HCT116 (cell line): ENCODE data around the gene MVK. TPM values are rescaled to one million over a fixed set of nuclear protein-coding genes. Genes with fewer than 3 reads are reported as not detected.

Experiments
- ATAC-seq: fragments of 200-7000 bp; cut with Tn5 transposase; 2 replicates; pipeline ENCODE4 v1.9.1; 2020; ENCODE audit warnings: mild to moderate bottlenecking, moderate library complexity
- BruUV-seq: library from RNA; stranded (reverse); fragments of 400-500 nt; replicated peaks from 2 replicates; lab custom pipeline; 2021; lab: Mats Ljungman, UMichigan
- CTCF ChIA-PET: fragments of 300-600 bp; sonication (Branson Sonifier 250); formaldehyde crosslinking; loops from one replicate; lab custom pipeline; 2021; ENCODE audit warnings: antibody characterized with exemption; lab: Charles Lee
- POLR2A ChIA-PET: fragments of 300-600, 350-600 bp; sonication (Branson Sonifier 250); formaldehyde crosslinking; loops from one replicate; lab custom pipeline; 2021; ENCODE audit warnings: antibody characterized with exemption; lab: Charles Lee
- RAD21 ChIA-PET, 2 experiments: fragments of 300-600 bp; sonication (Branson Sonifier 250); formaldehyde crosslinking; loops; one replicate each; lab custom pipeline; 2023; ENCODE audit warnings: low total read pairs in 2 of 2; ENCODE audit not compliant: uncharacterized antibody in 2 of 2, unreplicated experiment in 2 of 2, low non-redundant PET in 1 of 2; lab: Charles Lee
- DNase-seq: peaks from one replicate; pipeline ENCODE4 v3.0.0-alpha.2; 2010; ENCODE audit warnings: low read depth, low spot score
- H2AFZ ChIP-seq: fragments of 200-600 bp; shearing (Covaris generic), sonication (generic); 2 replicates; pipeline ENCODE4 v1.6.1; 2017; ENCODE audit warnings: low read depth, mixed run types, mixed read lengths, antibody characterized with exemption, low read length; ENCODE audit not compliant: poor library complexity, severe bottlenecking
- H3K27ac ChIP-seq: 2 replicates; pipeline ENCODE4 v1.5.1; 2012; ENCODE audit warnings: low read depth, low read length
- H3K27me3 ChIP-seq: fragments of 200-600 bp; sonication (generic); 2 replicates; pipeline ENCODE4 v1.6.1; 2016; ENCODE audit warnings: mixed run types, low read length, mixed read lengths; ENCODE audit not compliant: insufficient read depth
- H3K36me3 ChIP-seq, 2 experiments: fragments of 200-500 bp in 1 of 2; fragments of 200-600 bp in 1 of 2; sonication (Bioruptor generic) in 1 of 2; sonication (generic) in 1 of 2; 2 replicates each; pipeline versions ENCODE4 v1.5.1 to v1.6.1; 2014 to 2016; ENCODE audit warnings: low read length in 2 of 2, inconsistent platforms in 1 of 2, mixed read lengths in 1 of 2, mixed run types in 1 of 2; ENCODE audit not compliant: insufficient read depth in 2 of 2, control insufficient read depth in 1 of 2
- H3K4me1 ChIP-seq, 2 experiments: fragments of 200-600 bp in 1 of 2; sonication (generic) in 1 of 2; 2 replicates each; pipeline versions ENCODE4 v1.5.1 to v1.6.1; 2012 to 2017; ENCODE audit warnings: low read length in 2 of 2, inconsistent platforms in 1 of 2, mild to moderate bottlenecking in 1 of 2, mixed read lengths in 1 of 2, mixed run types in 1 of 2, moderate library complexity in 1 of 2; ENCODE audit not compliant: insufficient read depth in 2 of 2, control insufficient read depth in 1 of 2
- H3K4me2 ChIP-seq: fragments of 200-600 bp; sonication (generic); 2 replicates; pipeline ENCODE4 v1.6.1; 2017; ENCODE audit warnings: mixed run types, low read length, mixed read lengths
- H3K4me3 ChIP-seq, 2 experiments: fragments of 200-600 bp in 1 of 2; sonication (generic) in 1 of 2; replicated peaks in 1 of 2; 2 replicates each; pipeline ENCODE4 v1.5.1; 2011 to 2016; ENCODE audit warnings: low read length in 2 of 2, control low read depth in 1 of 2, low read depth in 1 of 2, mild to moderate bottlenecking in 1 of 2, mixed read lengths in 1 of 2, mixed run types in 1 of 2
- H3K79me2 ChIP-seq: fragments of 200-600 bp; sonication (generic); 2 replicates; pipeline ENCODE4 v1.6.1; 2017; ENCODE audit warnings: mild to moderate bottlenecking, mixed run types, low read length, moderate library complexity, mixed read lengths; ENCODE audit not compliant: insufficient read depth
- H3K9ac ChIP-seq: fragments of 200-600 bp; sonication (generic); 2 replicates; pipeline ENCODE4 v1.6.1; 2016; ENCODE audit warnings: low read length, mixed read lengths
- H3K9me2 ChIP-seq: fragments of 200-600 bp; sonication (generic), shearing (Covaris generic); 2 replicates; pipeline ENCODE4 v1.6.1; 2017; ENCODE audit warnings: mixed run types, mild to moderate bottlenecking, moderate library complexity; ENCODE audit not compliant: insufficient read depth
- H3K9me3 ChIP-seq, 2 experiments: fragments of 200-500 bp in 1 of 2; fragments of 200-600 bp in 1 of 2; sonication (Bioruptor generic) in 1 of 2; sonication (generic) in 1 of 2; 2 replicates each; pipeline ENCODE4 v1.6.1; 2014 to 2017; ENCODE audit warnings: low read length in 2 of 2, mixed read lengths in 2 of 2, inconsistent platforms in 1 of 2, low read depth in 1 of 2, mild to moderate bottlenecking in 1 of 2, mixed run types in 1 of 2, moderate library complexity in 1 of 2; ENCODE audit not compliant: control insufficient read depth in 1 of 2, insufficient read depth in 1 of 2
- H4K20me1 ChIP-seq: fragments of 200-600 bp; sonication (generic), shearing (Covaris generic); 2 replicates; pipeline ENCODE4 v1.6.1; 2017; ENCODE audit warnings: mixed run types, mild to moderate bottlenecking, moderate library complexity; ENCODE audit not compliant: insufficient read depth
- CBX3 ChIP-seq: IDR thresholded peaks from 2 replicates; pipeline ENCODE4 v1.6.1; 2012; ENCODE audit warnings: low read depth
- CEBPB ChIP-seq: IDR thresholded peaks from 2 replicates; pipeline ENCODE4 v1.6.1; 2012; ENCODE audit warnings: low read depth
- EZH2 ChIP-seq: fragments of 200-600 bp; sonication (generic); IDR thresholded peaks from 2 replicates; pipeline ENCODE4 v1.6.1; 2017; ENCODE audit warnings: antibody characterized with exemption, mixed run types
- POLR2AphosphoS5 ChIP-seq: IDR thresholded peaks from 2 replicates; pipeline ENCODE4 v1.6.1; 2011; ENCODE audit warnings: mild to moderate bottlenecking, low read depth, low read length, moderate library complexity
- REST ChIP-seq: IDR thresholded peaks from 2 replicates; pipeline ENCODE4 v1.6.1; 2012; ENCODE audit warnings: low read depth
- SP1 ChIP-seq: IDR thresholded peaks from 2 replicates; pipeline ENCODE4 v1.6.1; 2012; ENCODE audit warnings: low read depth
- ZFX ChIP-seq: fragments of 450-650 bp; IDR thresholded peaks from 2 replicates; pipeline ENCODE4 v1.6.1; 2017
- intact Hi-C: fragments of 100-400 bp; cut with micrococcal nuclease; formaldehyde crosslinking; loops from 2 replicates; pipeline ENCODE4 v1.10.0; 2022
- total RNA-seq: library from RNA; stranded (reverse); gene quantifications from one replicate; pipeline ENCODE4 v1.2.1, GENCODE V29; 2021; ENCODE audit not compliant: unreplicated experiment
- TF ChIP-seq, protein P1 (sequence below): IDR thresholded peaks from 2 replicates; pipeline ENCODE4 v1.6.1; 2011; ENCODE audit warnings: mild to moderate bottlenecking, low read length, moderate library complexity; ENCODE audit not compliant: insufficient replicate concordance; ENCODE audit errors: extremely low read depth

Gene MVK
- total RNA-seq, 1 experiment from 2014 or later = 17.3 TPM

- H2AFZ ChIP-seq = no peak overlapping the region
- no peaks in the 10 kb centered on the region for H3K9me2 ChIP-seq
- H3K9me3 ChIP-seq = no peaks in the 10 kb centered on the region
- intact Hi-C loops = no loop called here
- POLR2A ChIA-PET = no interaction called here
- no peak overlapping the region for H3K9ac ChIP-seq
- TF ChIP-seq CEBPB = no peak
- no peak for TF ChIP-seq POLR2AphosphoS5
- TF ChIP-seq EZH2 = no peak
- TF ChIP-seq REST = no peak
- TF ChIP-seq ZFX = no peak
- no peak for TF ChIP-seq CBX3
- TF ChIP-seq SP1 = no peak
- TF ChIP-seq, protein P1, sequence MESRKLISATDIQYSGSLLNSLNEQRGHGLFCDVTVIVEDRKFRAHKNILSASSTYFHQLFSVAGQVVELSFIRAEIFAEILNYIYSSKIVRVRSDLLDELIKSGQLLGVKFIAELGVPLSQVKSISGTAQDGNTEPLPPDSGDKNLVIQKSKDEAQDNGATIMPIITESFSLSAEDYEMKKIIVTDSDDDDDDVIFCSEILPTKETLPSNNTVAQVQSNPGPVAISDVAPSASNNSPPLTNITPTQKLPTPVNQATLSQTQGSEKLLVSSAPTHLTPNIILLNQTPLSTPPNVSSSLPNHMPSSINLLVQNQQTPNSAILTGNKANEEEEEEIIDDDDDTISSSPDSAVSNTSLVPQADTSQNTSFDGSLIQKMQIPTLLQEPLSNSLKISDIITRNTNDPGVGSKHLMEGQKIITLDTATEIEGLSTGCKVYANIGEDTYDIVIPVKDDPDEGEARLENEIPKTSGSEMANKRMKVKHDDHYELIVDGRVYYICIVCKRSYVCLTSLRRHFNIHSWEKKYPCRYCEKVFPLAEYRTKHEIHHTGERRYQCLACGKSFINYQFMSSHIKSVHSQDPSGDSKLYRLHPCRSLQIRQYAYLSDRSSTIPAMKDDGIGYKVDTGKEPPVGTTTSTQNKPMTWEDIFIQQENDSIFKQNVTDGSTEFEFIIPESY = no peak
- no peak overlapping the region for H3K4me3 ChIP-seq
- ATAC-seq = no peak
- H3K27ac ChIP-seq = no peak overlapping the region
- peaks cover 0 to 5% of the 10 kb centered on the region in 2 experiments; a peak in 1 of 4 replicates for H3K4me1 ChIP-seq
- H3K4me2 ChIP-seq = no peak overlapping the region
- DNase-seq = no peak
- BruUV-seq = no TSS peak
- no peaks in the 10 kb centered on the region for H4K20me1 ChIP-seq
- H3K27me3 ChIP-seq = no peaks in the 10 kb centered on the region
- RAD21 ChIA-PET = no interaction called here
- H3K36me3 ChIP-seq = peaks cover 3% of the 10 kb centered on the region in 2 experiments; a peak in 1 of 4 replicates
- no peaks in the 10 kb centered on the region for H3K79me2 ChIP-seq
- CTCF ChIA-PET = no interaction called here
Observed at GRCh38 chr12:109589240-109589590, 15.6 kb downstream of the MVK start.
